GM23338 (cell line): Measurements from ENCODE around the gene PSMD14. TPM values are rescaled to one million over a fixed set of nuclear protein-coding genes. Genes with fewer than 3 reads are reported as not detected.

Experiments used
- ATAC-seq: fragments of 200-7000 bp; cut with Tn5 transposase; 3 replicates; pipeline ENCODE4 v1.9.1; 2020
- DNase-seq: peaks from one replicate; pipeline ENCODE4 v3.0.0-alpha.2; 2015; ENCODE audit warnings: low spot score
- H2AFZ ChIP-seq: fragments of 200-600 bp; sonication (generic); 2 replicates; pipeline ENCODE4 v1.8.0; 2016; ENCODE audit warnings: antibody characterized with exemption, mild to moderate bottlenecking, moderate library complexity
- H3F3A ChIP-seq: fragments of 200-600 bp; sonication (generic); replicated peaks from 2 replicates; pipeline ENCODE4 v1.8.0; 2017; ENCODE audit warnings: antibody characterized with exemption, mixed run types, low read depth
- H3K27ac ChIP-seq: fragments of 200-600 bp; sonication (generic); 2 replicates; pipeline ENCODE4 v1.6.1; 2016; ENCODE audit warnings: low read depth
- H3K27me3 ChIP-seq: fragments of 200-600 bp; sonication (generic); 2 replicates; pipeline ENCODE4 v1.8.0; 2016; ENCODE audit warnings: mild to moderate bottlenecking, mixed run types, moderate library complexity; ENCODE audit not compliant: insufficient read depth
- H3K36me3 ChIP-seq: fragments of 200-600 bp; sonication (generic); 2 replicates; pipeline ENCODE4 v1.8.0; 2016; ENCODE audit warnings: mild to moderate bottlenecking; ENCODE audit not compliant: insufficient read depth
- H3K4me1 ChIP-seq: fragments of 200-600 bp; sonication (generic); 2 replicates; pipeline ENCODE4 v1.8.0; 2016; ENCODE audit warnings: mild to moderate bottlenecking, moderate library complexity; ENCODE audit not compliant: insufficient read depth
- H3K4me2 ChIP-seq: fragments of 200-600 bp; sonication (generic); 2 replicates; pipeline ENCODE4 v1.7.1; 2017; ENCODE audit warnings: mixed run types
- H3K4me3 ChIP-seq: fragments of 200-600 bp; sonication (generic); 2 replicates; pipeline ENCODE4 v1.6.1; 2016; ENCODE audit warnings: mixed run types
- H3K79me2 ChIP-seq: fragments of 200-600 bp; sonication (generic); replicated peaks from 2 replicates; pipeline ENCODE4 v1.8.0; 2017; ENCODE audit warnings: mild to moderate bottlenecking; ENCODE audit not compliant: insufficient read depth
- H3K9me2 ChIP-seq: fragments of 200-600 bp; sonication (generic); 2 replicates; pipeline ENCODE4 v1.8.0; 2017; ENCODE audit not compliant: insufficient read depth
- H4K20me1 ChIP-seq: fragments of 200-600 bp; sonication (generic); replicated peaks from 2 replicates; pipeline ENCODE4 v1.8.0; 2017; ENCODE audit warnings: mild to moderate bottlenecking; ENCODE audit not compliant: insufficient read depth
- H3K27ac Mint-ChIP-seq: 2 replicates; pipeline ENCODE4 v1.8.0; 2020; ENCODE audit warnings: inconsistent platforms, mild to moderate bottlenecking, moderate library complexity, mixed read lengths
- H3K27me3 Mint-ChIP-seq: 3 replicates; pipeline ENCODE4 v1.8.0; 2022; ENCODE audit warnings: low read depth, mild to moderate bottlenecking, moderate library complexity, mixed read lengths, inconsistent platforms; ENCODE audit not compliant: insufficient read depth, poor library complexity
- H3K36me3 Mint-ChIP-seq: 3 replicates; pipeline ENCODE4 v1.8.0; 2021; ENCODE audit warnings: low read depth, mild to moderate bottlenecking, inconsistent platforms, moderate library complexity, mixed read lengths
- H3K4me1 Mint-ChIP-seq: 3 replicates; pipeline ENCODE4 v1.8.0; 2020; ENCODE audit warnings: mild to moderate bottlenecking, inconsistent platforms, mixed read lengths
- H3K4me3 Mint-ChIP-seq: 3 replicates; pipeline ENCODE4 v1.8.0; 2021; ENCODE audit warnings: moderate library complexity, mild to moderate bottlenecking, inconsistent platforms, mixed read lengths
- H3K9me3 Mint-ChIP-seq: 3 replicates; pipeline ENCODE4 v1.8.0; 2020; ENCODE audit warnings: moderate library complexity, mild to moderate bottlenecking, inconsistent platforms, mixed read lengths
- CREB1 ChIP-seq: fragments of 250-450 bp; sonication (Bioruptor Pico); IDR thresholded peaks from 2 replicates; pipeline ENCODE4 v1.5.0; 2020; ENCODE audit warnings: low read depth, mild to moderate bottlenecking, moderate library complexity
- CTCF ChIP-seq, 2 experiments: fragments of 200-600 bp in 1 of 2; sonication (generic) in 1 of 2; conservative IDR thresholded peaks; 2 replicates each; pipeline versions ENCODE4 v1.5.1 to v1.6.1; 2016 to 2017; ENCODE audit warnings: antibody characterized with exemption in 2 of 2, low read depth in 2 of 2, mild to moderate bottlenecking in 2 of 2, moderate library complexity in 1 of 2
- ETS1 ChIP-seq: IDR thresholded peaks from 2 replicates; pipeline ENCODE4 v1.6.1; 2016; ENCODE audit warnings: antibody characterized with exemption
- EZH2 ChIP-seq: fragments of 200-600 bp; sonication (generic); IDR thresholded peaks from one replicate; pipeline ENCODE4 v1.8.0; 2017; ENCODE audit warnings: antibody characterized with exemption, mild to moderate bottlenecking, low read depth; ENCODE audit not compliant: unreplicated experiment
- EZH2phosphoT487 ChIP-seq: fragments of 200-600 bp; sonication (generic); IDR thresholded peaks from one replicate; pipeline ENCODE4 v1.8.1; 2018; ENCODE audit warnings: antibody characterized with exemption; ENCODE audit not compliant: unreplicated experiment
- JUNB ChIP-seq: IDR thresholded peaks from one replicate; pipeline ENCODE4 v1.6.1; 2016; ENCODE audit warnings: antibody characterized with exemption; ENCODE audit not compliant: unreplicated experiment
- NANOG ChIP-seq: IDR thresholded peaks from 2 replicates; pipeline ENCODE4 v1.6.1; 2016; ENCODE audit warnings: antibody characterized with exemption, borderline replicate concordance
- POLR2AphosphoS5 ChIP-seq: IDR thresholded peaks from 2 replicates; pipeline ENCODE4 v1.6.1; 2016; ENCODE audit warnings: antibody characterized with exemption, low read depth
- REST ChIP-seq: IDR thresholded peaks from one replicate; pipeline ENCODE4 v1.6.1; 2018; ENCODE audit warnings: antibody characterized with exemption; ENCODE audit not compliant: unreplicated experiment
- STAT1 ChIP-seq: IDR thresholded peaks from one replicate; pipeline ENCODE4 v1.6.1; 2016; ENCODE audit warnings: antibody characterized with exemption; ENCODE audit not compliant: unreplicated experiment
- ZNF114 ChIP-seq: fragments of 250-450 bp; sonication (Bioruptor Pico); IDR thresholded peaks from 2 replicates; pipeline ENCODE4 v1.5.0; 2020; ENCODE audit warnings: mild to moderate bottlenecking, moderate library complexity
- ZNF331 ChIP-seq: fragments of 250-450 bp; sonication (Bioruptor Pico); IDR thresholded peaks from 2 replicates; pipeline ENCODE4 v1.5.0; 2020; ENCODE audit warnings: low read depth, mild to moderate bottlenecking, moderate library complexity
- ZNF462 ChIP-seq: fragments of 250-450 bp; sonication (Bioruptor Pico); IDR thresholded peaks from 2 replicates; pipeline ENCODE4 v1.5.0; 2020; ENCODE audit warnings: mild to moderate bottlenecking, moderate library complexity
- polyA plus RNA-seq: library from polyadenylated mRNA; unstranded; fragments of >200 nt; fragmentation: Nextera tagmentation; extraction: Ambion mirVana; gene quantifications from 2 replicates; pipeline ENCODE4 v1.2.1, GENCODE V29; 2016
- total RNA-seq: library from RNA; depleted of rRNA; stranded (reverse); fragments of >200 nt; shearing (Covaris generic); gene quantifications from 2 replicates; pipeline ENCODE4 v1.2.3, GENCODE V29; 2014

The PSMD14 gene
- total and polyA plus RNA-seq, 2 experiments from 2014 or later, result 92.2 to 123 TPM

- Histone ChIP-seq H3K79me2 (no peaks in the 10 kb centered on the region), H3K4me3 (no peak overlapping the region), H3K27ac (no peak overlapping the region), H3K4me2 (no peak overlapping the region), H4K20me1 (no peaks in the 10 kb centered on the region; the same call in 1 of the 2 replicates), H3K9me2 (no peaks in the 10 kb centered on the region), H3F3A (no peaks in the 10 kb centered on the region), H3K4me1 (no peaks in the 10 kb centered on the region), H2AFZ (no peak overlapping the region), H3K27me3 (no peaks in the 10 kb centered on the region), H3K36me3 (no peaks in the 10 kb centered on the region; the same call in 1 of the 2 replicates)
- Mint-ChIP-seq H3K4me1 (peaks cover 5% of the 10 kb centered on the region; the same call in 2 of the 3 replicates), H3K36me3 (no peaks in the 10 kb centered on the region; the same call in 2 of the 3 replicates), H3K4me3 (no peak overlapping the region), H3K27ac (peak overlapping the region; percentile 95), H3K27me3 (no peaks in the 10 kb centered on the region), H3K9me3 (no peaks in the 10 kb centered on the region)
- ATAC-seq, result no peak
- no peak for TF ChIP-seq POLR2AphosphoS5
- TF ChIP-seq ZNF331 (CRISPR knock-in tag), result no peak
- TF ChIP-seq JUNB, result no peak
- TF ChIP-seq ZNF114 (CRISPR knock-in tag), result no peak
- no peak for TF ChIP-seq EZH2
- no peak for TF ChIP-seq CREB1 (CRISPR knock-in tag)
- TF ChIP-seq ZNF462 (CRISPR knock-in tag), result no peak
- no peak for TF ChIP-seq CTCF (conservative IDR thresholded peaks at IDR 0.05; ENCODE audit: low read depth in 2 of 2)
- no peak for TF ChIP-seq STAT1
- TF ChIP-seq EZH2phosphoT487, result no peak
- no peak for TF ChIP-seq NANOG
- no peak for TF ChIP-seq REST
- no peak for TF ChIP-seq ETS1
- DNase-seq, result no peak
Observed at GRCh38 chr2:161382747-161383146, 74.5 kb downstream of the PSMD14 start.
